K562 (cell line): ENCODE data around the gene YBX3. TPM values are rescaled to one million over a fixed set of nuclear protein-coding genes. Genes with fewer than 3 reads are reported as not detected.

Experiments used
- ATAC-seq: fragments of 200-7000 bp; cut with Tn5 transposase; 3 replicates; pipeline ENCODE4 v1.9.1; 2020; ENCODE audit warnings: moderate library complexity
- BruUV-seq: library from RNA; stranded (reverse); fragments of 400-500 nt; replicated peaks from 2 replicates; lab custom pipeline; 2021; lab: Mats Ljungman, UMichigan
- CTCF ChIA-PET: fragments of 300-600 bp; formaldehyde crosslinking; extraction: SDS; loops from one replicate; lab custom pipeline; 2021; ENCODE audit warnings: low intra/inter-chr PET ratio; lab: Yijun Ruan, JAX
- POLR2A ChIA-PET: fragments of 300-600, 350-650 bp; sonication (Branson Sonifier 250); formaldehyde crosslinking; extraction: SDS; loops from one replicate; lab custom pipeline; 2021; ENCODE audit warnings: antibody characterized with exemption, inconsistent platforms; lab: Yijun Ruan, JAX
- DNase-seq, 4 experiments: peaks; one replicate each; pipeline versions ENCODE4 v3.0.0 to v3.0.0-alpha.2; 2011 to 2018; ENCODE audit warnings: low spot score in 3 of 4, mixed read lengths in 3 of 4; ENCODE audit errors: extremely low read depth in 1 of 4
- FAIRE-seq: peaks from 2 replicates; lab custom pipeline; 2011; peaks lifted over from hg19 to GRCh38; lab: Jason Lieb, UNC
- H2AFZ ChIP-seq: 2 replicates; pipeline ENCODE4 v1.6.0; 2011; ENCODE audit warnings: low read depth, low read length, control low read depth, inconsistent platforms
- H3K27ac ChIP-seq: fragments of 200-600 bp; 3 replicates; pipeline ENCODE4 v1.8.0; 2011; ENCODE audit warnings: low read depth, mild to moderate bottlenecking, control low read depth, inconsistent platforms, low read length, moderate library complexity, mixed read lengths; ENCODE audit errors: extremely low read depth
- H3K27me3 ChIP-seq, 2 experiments: fragments of 300-600 bp in 1 of 2; 2 replicates in 1 of 2; 3 replicates in 1 of 2; pipeline versions ENCODE4 v1.6.0 to v1.8.0; 2011; ENCODE audit warnings: inconsistent platforms in 2 of 2, low read length in 2 of 2, mild to moderate bottlenecking in 1 of 2, mixed read lengths in 1 of 2, moderate library complexity in 1 of 2; ENCODE audit not compliant: control insufficient read depth in 2 of 2, insufficient read depth in 2 of 2
- H3K36me3 ChIP-seq: fragments of 300-600 bp; 3 replicates; pipeline ENCODE4 v1.8.0; 2011; ENCODE audit warnings: mild to moderate bottlenecking, low read length, inconsistent platforms; ENCODE audit not compliant: control insufficient read depth, insufficient read depth
- H3K4me1 ChIP-seq, 2 experiments: fragments of 200-600 bp in 1 of 2; replicated peaks in 1 of 2; 2 replicates in 1 of 2; 3 replicates in 1 of 2; pipeline versions ENCODE4 v1.5.1 to v1.8.0; 2011; ENCODE audit warnings: inconsistent platforms in 2 of 2, low read length in 2 of 2, mild to moderate bottlenecking in 1 of 2, mixed read lengths in 1 of 2, moderate library complexity in 1 of 2; ENCODE audit not compliant: control insufficient read depth in 2 of 2, insufficient read depth in 2 of 2
- H3K4me2 ChIP-seq: 2 replicates; pipeline ENCODE4 v1.6.1; 2011; ENCODE audit warnings: low read length, control low read depth, inconsistent platforms, mixed read lengths; ENCODE audit not compliant: insufficient read depth
- H3K4me3 ChIP-seq: fragments of 200-600 bp; sonication (generic), shearing (Covaris generic); 2 replicates; pipeline ENCODE4 v1.5.1; 2016; ENCODE audit warnings: control low read depth, inconsistent platforms
- H3K79me2 ChIP-seq: fragments of 200-600 bp; 3 replicates; pipeline ENCODE4 v1.8.0; 2011; ENCODE audit warnings: low read length, inconsistent platforms; ENCODE audit not compliant: control insufficient read depth, insufficient read depth
- H3K9ac ChIP-seq, 2 experiments: 2 replicates each; pipeline versions ENCODE4 v1.6.0 to v1.6.1; 2011; ENCODE audit warnings: low read depth in 2 of 2, low read length in 2 of 2, control low read depth in 1 of 2, inconsistent platforms in 1 of 2, mild to moderate bottlenecking in 1 of 2, mixed read lengths in 1 of 2; ENCODE audit not compliant: insufficient read depth in 1 of 2
- H3K9me1 ChIP-seq: one replicate; pipeline ENCODE4 v1.6.0; 2011; ENCODE audit warnings: inconsistent platforms, mild to moderate bottlenecking, low read length, moderate library complexity; ENCODE audit not compliant: control insufficient read depth, insufficient read depth
- H3K9me3 ChIP-seq: replicated peaks from 2 replicates; pipeline ENCODE4 v1.5.1; 2011; ENCODE audit warnings: low read depth, low read length, inconsistent platforms; ENCODE audit not compliant: control insufficient read depth, insufficient read depth
- H4K20me1 ChIP-seq: replicated peaks from 2 replicates; pipeline ENCODE4 v1.6.1; 2011; ENCODE audit warnings: low read length, inconsistent platforms, mixed read lengths; ENCODE audit not compliant: control insufficient read depth, insufficient read depth
- CBFA2T2 ChIP-seq: fragments of 450-650 bp; conservative IDR thresholded peaks from 2 replicates; pipeline ENCODE4 v1.6.1; 2017; ENCODE audit warnings: mild to moderate bottlenecking
- ELF1 ChIP-seq: fragments of 200-800 bp; sonication (Bioruptor generic); IDR thresholded peaks from 2 replicates; pipeline ENCODE4 v1.6.1; 2016; ENCODE audit warnings: missing genetic modification characterization, missing compliant biosample characterization
- FOXO4 ChIP-seq: fragments of 450-650 bp; formaldehyde crosslinking; IDR thresholded peaks from 2 replicates; pipeline ENCODE4 v1.4.0; 2020; ENCODE audit warnings: mild to moderate bottlenecking, moderate library complexity
- GTF3C2 ChIP-seq: IDR thresholded peaks from 3 replicates; pipeline ENCODE4 v1.6.1; 2011; ENCODE audit warnings: borderline replicate concordance, mild to moderate bottlenecking, moderate library complexity; ENCODE audit not compliant: insufficient read length; ENCODE audit errors: extremely low read depth
- HDGF ChIP-seq: fragments of 450-650 bp; IDR thresholded peaks from 2 replicates; pipeline ENCODE4 v1.6.1; 2016
- KLF10 ChIP-seq: fragments of 250-450 bp; sonication (Bioruptor Pico); IDR thresholded peaks from 2 replicates; pipeline ENCODE4 v1.6.1; 2021; ENCODE audit warnings: matching md5 sums
- L3MBTL2 ChIP-seq: fragments of 450-650 bp; IDR thresholded peaks from 2 replicates; pipeline ENCODE4 v1.6.1; 2016; ENCODE audit warnings: mild to moderate bottlenecking, moderate library complexity
- MCM3 ChIP-seq: fragments of 450-650 bp; IDR thresholded peaks from 2 replicates; pipeline ENCODE4 v1.6.1; 2016
- MECOM ChIP-seq: fragments of 250-450 bp; sonication (Bioruptor Pico); IDR thresholded peaks from 2 replicates; pipeline ENCODE4 v1.8.0; 2022; ENCODE audit warnings: inconsistent platforms
- RBM15 ChIP-seq: fragments of 200-400 bp; formaldehyde crosslinking; IDR thresholded peaks from 2 replicates; pipeline ENCODE4 v1.6.1; 2018; ENCODE audit warnings: mild to moderate bottlenecking, low read length, moderate library complexity; ENCODE audit not compliant: insufficient read depth
- SMAD3 ChIP-seq: fragments of 450-650 bp; formaldehyde crosslinking; conservative IDR thresholded peaks from 2 replicates; pipeline ENCODE4 v1.4.0; 2020; ENCODE audit warnings: mild to moderate bottlenecking
- SRF ChIP-seq, 2 experiments: fragments of 250-450, 450-650 bp in 1 of 2; sonication (Bioruptor Pico) in 1 of 2; sonication (generic) in 1 of 2; formaldehyde crosslinking; IDR thresholded peaks; 2 replicates each; pipeline versions ENCODE4 v1.5.0 to v1.5.1; 2020 to 2022; ENCODE audit warnings: mild to moderate bottlenecking in 1 of 2, missing genetic modification reagents in 1 of 2
- TBP ChIP-seq: optimal IDR thresholded peaks from 2 replicates; pipeline ENCODE3; 2011; ENCODE audit warnings: low read depth, low read length, improper control_type of control experiment
- TCF7L2 ChIP-seq: fragments of 150-350 bp; IDR thresholded peaks from 2 replicates; pipeline ENCODE4 v1.6.1; 2016; ENCODE audit warnings: low read depth, mild to moderate bottlenecking, low read length, moderate library complexity
- ZEB2 ChIP-seq: fragments of 450-650 bp; IDR thresholded peaks from 2 replicates; pipeline ENCODE4 v1.6.1; 2016
- ZNF134 ChIP-seq: fragments of 250-450 bp; sonication (Bioruptor Pico); conservative IDR thresholded peaks from 2 replicates; pipeline ENCODE4 v1.4.0; 2020
- ZNF239 ChIP-seq: fragments of 250-450 bp; sonication (Bioruptor Pico); IDR thresholded peaks from 2 replicates; pipeline ENCODE4 v1.4.0; 2020; ENCODE audit warnings: mild to moderate bottlenecking
- ZNF3 ChIP-seq: fragments of 250-450 bp; sonication (Bioruptor Pico); IDR thresholded peaks from 2 replicates; pipeline ENCODE4 v1.5.0; 2021; ENCODE audit warnings: mild to moderate bottlenecking, moderate library complexity
- WGBS: fragments of 100-300 bp; shearing (Covaris generic); methylation state at CpG from one replicate; pipeline ENCODE4 v1.1.6; 2016; ENCODE audit warnings: low coverage, mixed read lengths; ENCODE audit not compliant: insufficient coverage; ENCODE audit errors: missing lambda C conversion rate; 5-methylcytosine and 5-hydroxymethylcytosine counted together
- in situ Hi-C: fragments of 300-500 bp; cut with MboI; formaldehyde crosslinking; loops from 4 replicates; pipeline ENCODE4 v1.15.0; 2018; ENCODE audit warnings: inconsistent platforms, mixed read lengths
- intact Hi-C: fragments of 100-400 bp; cut with micrococcal nuclease; formaldehyde crosslinking; loops from 2 replicates; pipeline ENCODE4 v1.14.2; 2022
- polyA plus RNA-seq, 8 experiments: library from polyadenylated mRNA; depleted of rRNA in 4 of 8; stranded (reverse) in 5 of 8; unstranded in 3 of 8; fragments of >200 nt; fragmentation: Nextera tagmentation in 2 of 8; fragmentation: Illumina TruSeq in 1 of 8; extraction: Ambion mirVana in 2 of 8; extraction: Trizol in 1 of 8; gene quantifications; 2 replicates each; pipeline versions ENCODE4 v1.2.1 to v1.2.3, GENCODE V29; 2011 to 2014; ENCODE audit warnings: inconsistent platforms in 1 of 8, missing spikeins in 1 of 8
- total RNA-seq, 7 experiments: library from RNA; depleted of rRNA in 6 of 7; stranded (reverse); fragments of >200 nt in 6 of 7; fragmentation: Illumina TruSeq in 2 of 7; extraction: Trizol in 2 of 7; gene quantifications; 2 replicates each; pipeline versions ENCODE4 v1.2.1 to v1.2.3, GENCODE V29; 2011 to 2021; ENCODE audit warnings: low replicate concordance in 1 of 7

The YBX3 gene
- total and polyA plus RNA-seq, 9 of the 15 experiments (the other 6 are each of a cell fraction or from before 2014, with no cell fraction given): 47.0 to 239 (median 81.5) TPM

GRCh38 chr12:10715491-10715890 is 7.6 kb downstream of the YBX3 start (continued):
- TF ChIP-seq GTF3C2: no peak
- TF ChIP-seq, all 486 proteins: peak for 0

- no peak for DNase-seq
- POLR2A ChIA-PET: interaction anchor here (0.6 kb wide), 1 partner anchor 21 kb away, joined by 3 read pairs; no protein-coding TSS in a partner anchor
- no peak for FAIRE-seq
- BruUV-seq: no TSS peak
- intact Hi-C loops (no loop called here), in situ Hi-C loops (no loop called here)
- no peaks in the 10 kb centered on the region for H3K27me3 ChIP-seq
- peaks cover 4% of the 10 kb centered on the region; the same call in 2 of the 3 replicates for H3K79me2 ChIP-seq
- H3K4me3 ChIP-seq: no peak overlapping the region
- no peaks in the 10 kb centered on the region for H3K9me3 ChIP-seq
- peaks cover 88% of the 10 kb centered on the region for H3K36me3 ChIP-seq
- H3K9ac ChIP-seq: no peak overlapping the region
- H2AFZ ChIP-seq: no peak overlapping the region
- no peak for ATAC-seq
- H3K4me1 ChIP-seq: no peaks in the 10 kb centered on the region
- TF ChIP-seq MCM3 (no peak), RBM15 (no peak), TBP (no peak), MECOM (CRISPR knock-in tag) (no peak), FOXO4 (CRISPR knock-in tag) (no peak), ZEB2 (no peak), ZNF239 (no peak), SRF (CRISPR knock-in tag; IDR thresholded peaks at IDR 0.05) (no peak), L3MBTL2 (no peak), KLF10 (CRISPR knock-in tag) (no peak), CBFA2T2 (no peak), HDGF (no peak), SMAD3 (CRISPR knock-in tag) (no peak), ELF1 (tag) (no peak), ZNF3 (no peak), TCF7L2 (no peak), ZNF134 (no peak)
- H3K4me2 ChIP-seq: no peak overlapping the region
- no peak overlapping the region for H3K27ac ChIP-seq
- H3K9me1 ChIP-seq: no peaks in the 10 kb centered on the region
- CTCF ChIA-PET: no interaction called here
- 83% methylated on average over 1 of the region's 16 CpGs for WGBS
- H4K20me1 ChIP-seq: no peaks in the 10 kb centered on the region
Measured at GRCh38 chr12:10709808-10710207, 13.3 kb downstream of the YBX3 start.
